ENCODE data around the gene CSF1R. TPM values are rescaled to one million over a fixed set of nuclear protein-coding genes. Genes with fewer than 3 reads are reported as not detected.

Gene CSF1R
- total RNA-seq, 1 donor from 2014 or later: 0.65 TPM

- DNase-seq (ENCODE audit: low spot score): no peak
- peaks cover 34% of the 10 kb centered on the region for H3K4me1 Mint-ChIP-seq (ENCODE audit: low read depth)
Observed at GRCh38 chr5:150056075-150056443, 30.3 kb downstream of the CSF1R start.

DNA sequence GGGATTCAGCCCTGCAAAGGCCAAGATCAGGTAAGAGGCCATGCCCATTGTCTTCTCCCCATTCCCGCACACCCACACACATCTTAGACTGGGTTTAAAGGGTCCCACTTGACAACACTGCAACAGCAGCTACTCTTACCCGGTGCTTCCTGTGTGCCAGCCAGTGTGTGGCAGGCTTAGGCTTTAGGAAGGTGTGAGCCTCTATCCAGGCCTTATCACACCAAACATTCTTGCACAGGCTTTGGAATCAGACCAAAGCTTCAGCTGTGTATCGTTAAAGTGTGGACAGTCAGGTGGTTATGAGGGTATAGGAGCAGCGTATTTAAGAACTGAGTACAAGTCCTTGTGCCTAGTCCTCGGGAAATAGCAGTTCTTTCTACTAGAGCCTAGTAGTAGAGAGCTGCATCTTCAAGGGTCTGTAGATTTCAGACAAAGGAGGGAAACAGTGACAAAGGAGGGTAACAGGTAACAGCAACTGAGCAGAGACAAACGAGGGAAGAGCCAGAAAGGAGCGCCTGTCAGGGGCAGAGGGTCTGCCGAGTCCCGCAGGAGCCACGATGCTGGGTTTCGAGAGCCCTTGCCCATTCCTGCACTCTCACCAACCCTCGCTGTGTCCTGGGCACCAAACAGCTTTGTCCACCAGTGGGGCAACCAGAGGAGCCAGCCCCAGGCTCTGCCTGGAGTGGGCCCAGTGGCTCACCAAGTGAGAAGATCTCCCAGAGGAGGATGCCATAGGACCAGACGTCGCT, 30.9 kb downstream of the CSF1R start:
- H3K36me3 Mint-ChIP-seq (ENCODE audit: low read depth): peaks cover 17% of the 10 kb centered on the region
- peaks cover 34% of the 10 kb centered on the region for H3K4me1 Mint-ChIP-seq (ENCODE audit: low read depth)
- H3K27me3 Mint-ChIP-seq (ENCODE audit: low read depth): no peaks in the 10 kb centered on the region
- H3K9me3 Mint-ChIP-seq (ENCODE audit: low read depth): no peaks in the 10 kb centered on the region
- no peak overlapping the region for H3K27ac Mint-ChIP-seq (ENCODE audit: unreplicated experiment)
- TF ChIP-seq CTCF (IDR thresholded peaks at IDR 0.05): no peak
- no peak for DNase-seq (ENCODE audit: low spot score)
- no peak overlapping the region for H3K4me3 Mint-ChIP-seq (ENCODE audit: unreplicated experiment)

More at GRCh38 chr5:150056075-150056443, 30.3 kb downstream of the CSF1R start:
- Mint-ChIP-seq H3K4me3 (ENCODE audit: unreplicated experiment) (no peak overlapping the region), H3K9me3 (ENCODE audit: low read depth) (no peaks in the 10 kb centered on the region), H3K27me3 (ENCODE audit: low read depth) (no peaks in the 10 kb centered on the region), H3K36me3 (ENCODE audit: low read depth) (peaks cover 14% of the 10 kb centered on the region), H3K27ac (ENCODE audit: unreplicated experiment) (no peak overlapping the region)
- no peak for TF ChIP-seq CTCF (IDR thresholded peaks at IDR 0.05)

DNA sequence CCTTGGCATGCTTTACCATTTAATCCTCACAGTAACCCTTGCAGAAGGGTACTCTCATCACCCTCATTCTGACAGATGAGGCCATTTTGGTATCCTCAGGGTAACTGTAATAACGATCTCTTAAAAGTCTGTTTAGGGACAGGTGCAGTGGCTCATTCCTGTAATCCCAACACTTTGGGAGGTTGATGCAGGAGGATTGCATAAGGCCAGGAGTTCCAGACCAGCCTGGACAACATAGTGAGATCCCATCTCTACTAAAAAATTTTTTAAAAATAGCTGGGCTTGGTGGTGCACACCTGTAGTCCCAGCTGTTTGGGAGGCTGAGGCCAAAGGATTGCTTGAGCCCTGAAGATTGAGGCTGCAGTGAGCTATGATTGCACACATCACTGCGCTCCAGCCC, 31.8 kb downstream of the CSF1R start:
- Mint-ChIP-seq H3K27me3 (ENCODE audit: low read depth) (no peaks in the 10 kb centered on the region), H3K27ac (ENCODE audit: unreplicated experiment) (no peak overlapping the region), H3K4me3 (ENCODE audit: unreplicated experiment) (no peak overlapping the region), H3K36me3 (ENCODE audit: low read depth) (peaks cover 21% of the 10 kb centered on the region), H3K4me1 (ENCODE audit: low read depth) (peaks cover 41% of the 10 kb centered on the region), H3K9me3 (ENCODE audit: low read depth) (no peaks in the 10 kb centered on the region)
- TF ChIP-seq CTCF (IDR thresholded peaks at IDR 0.05): no peak
- DNase-seq (ENCODE audit: low spot score): no peak

GRCh38 chr5:150053713-150054392, 32.5 kb downstream of the CSF1R start:
- H3K4me1 Mint-ChIP-seq (ENCODE audit: low read depth): peaks cover 41% of the 10 kb centered on the region
- H3K27me3 Mint-ChIP-seq (ENCODE audit: low read depth): no peaks in the 10 kb centered on the region
- no peaks in the 10 kb centered on the region for H3K9me3 Mint-ChIP-seq (ENCODE audit: low read depth)
- H3K27ac Mint-ChIP-seq (ENCODE audit: unreplicated experiment): peak overlapping the region; percentile 93
- TF ChIP-seq CTCF (IDR thresholded peaks at IDR 0.05): no peak
- H3K36me3 Mint-ChIP-seq (ENCODE audit: low read depth): peaks cover 28% of the 10 kb centered on the region
- DNase-seq (ENCODE audit: low spot score): no peak
- H3K4me3 Mint-ChIP-seq (ENCODE audit: unreplicated experiment): no peak overlapping the region

DNA sequence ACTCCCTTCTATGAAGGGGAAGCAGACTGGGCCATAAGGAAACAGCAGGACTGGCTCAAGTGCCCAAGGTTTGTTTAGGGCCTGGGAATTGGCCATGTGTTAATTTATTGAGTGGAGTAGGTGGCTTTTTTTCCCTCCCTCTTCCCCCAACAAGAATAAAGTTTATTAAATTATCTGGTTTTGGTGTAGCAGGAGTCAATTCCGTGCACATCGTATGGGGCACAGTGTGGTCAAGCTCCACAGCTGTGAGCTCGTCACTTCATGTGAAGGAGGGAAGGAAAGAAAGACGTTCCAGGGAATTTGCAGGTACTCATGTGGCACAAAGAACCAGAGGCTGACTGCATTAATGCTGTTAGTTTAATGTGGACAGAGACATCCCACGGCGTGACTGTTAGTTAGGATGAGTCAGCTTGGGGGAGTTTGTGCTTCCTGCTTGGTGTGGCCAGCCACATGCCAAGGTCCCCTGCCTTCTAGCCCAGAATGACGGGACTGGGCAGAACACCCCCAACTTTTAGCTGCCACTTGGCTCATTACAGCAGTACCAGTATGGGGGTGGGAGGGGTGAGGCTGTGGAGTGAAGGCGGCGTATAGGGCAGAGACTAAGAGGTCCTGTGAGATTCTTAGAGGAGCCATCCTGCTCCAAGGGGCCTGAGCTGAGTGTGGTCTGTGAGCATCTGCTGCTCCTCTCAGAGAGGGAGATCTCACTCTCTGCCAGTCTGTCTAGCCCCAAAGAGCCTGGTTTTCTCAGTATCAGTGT, 33.2 kb downstream of the CSF1R start:
- peaks cover 29% of the 10 kb centered on the region for H3K36me3 Mint-ChIP-seq (ENCODE audit: low read depth)

More for the DNA sequence above, 33.2 kb downstream of the CSF1R start:
- Mint-ChIP-seq H3K4me3 (ENCODE audit: unreplicated experiment) (no peak overlapping the region), H3K27ac (ENCODE audit: unreplicated experiment) (peak overlapping the region; percentile 93), H3K9me3 (ENCODE audit: low read depth) (no peaks in the 10 kb centered on the region), H3K27me3 (ENCODE audit: low read depth) (no peaks in the 10 kb centered on the region), H3K4me1 (ENCODE audit: low read depth) (peaks cover 34% of the 10 kb centered on the region)
- TF ChIP-seq CTCF (IDR thresholded peaks at IDR 0.05): no peak
- DNase-seq (ENCODE audit: low spot score): no peak
